VCaP (cell line): ENCODE data around the gene MAGT1.
A peak's percentile ranks its signal among the peaks of the same experiment; 100 is the strongest.

ENCODE experiments used
- H3K27ac ChIP-seq: fragments of 450-650 bp; 2 replicates; pipeline ENCODE4 v1.5.1; 2017
- TF ChIP-seq, protein P1 (sequence below): fragments of 450-650 bp; conservative IDR thresholded peaks from 2 replicates; pipeline ENCODE4 v1.5.1; 2017; ENCODE audit warnings: mild to moderate bottlenecking, moderate library complexity

The MAGT1 gene

DNA sequence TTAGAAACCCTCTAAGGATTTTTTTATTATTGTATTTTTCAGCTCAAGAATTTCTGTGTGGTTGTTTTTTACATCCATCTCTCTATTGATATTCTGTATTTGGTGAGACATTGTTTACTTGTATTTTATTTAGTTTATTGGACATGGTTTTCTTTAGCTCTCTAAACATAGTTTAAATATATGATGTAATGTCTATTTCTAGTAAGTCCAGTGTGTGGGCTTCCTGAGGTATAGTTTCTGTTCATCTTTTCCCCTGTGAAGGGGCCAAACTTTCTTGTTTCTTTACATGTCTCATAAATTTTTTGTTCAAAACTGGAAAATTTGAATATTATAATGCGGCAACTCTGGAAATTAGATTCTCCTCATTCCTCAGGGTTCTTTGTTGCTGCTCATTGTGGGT lies 81.0 kb downstream of the MAGT1 start:
- H3K27ac ChIP-seq: no peak overlapping the region
- TF ChIP-seq, protein P1, sequence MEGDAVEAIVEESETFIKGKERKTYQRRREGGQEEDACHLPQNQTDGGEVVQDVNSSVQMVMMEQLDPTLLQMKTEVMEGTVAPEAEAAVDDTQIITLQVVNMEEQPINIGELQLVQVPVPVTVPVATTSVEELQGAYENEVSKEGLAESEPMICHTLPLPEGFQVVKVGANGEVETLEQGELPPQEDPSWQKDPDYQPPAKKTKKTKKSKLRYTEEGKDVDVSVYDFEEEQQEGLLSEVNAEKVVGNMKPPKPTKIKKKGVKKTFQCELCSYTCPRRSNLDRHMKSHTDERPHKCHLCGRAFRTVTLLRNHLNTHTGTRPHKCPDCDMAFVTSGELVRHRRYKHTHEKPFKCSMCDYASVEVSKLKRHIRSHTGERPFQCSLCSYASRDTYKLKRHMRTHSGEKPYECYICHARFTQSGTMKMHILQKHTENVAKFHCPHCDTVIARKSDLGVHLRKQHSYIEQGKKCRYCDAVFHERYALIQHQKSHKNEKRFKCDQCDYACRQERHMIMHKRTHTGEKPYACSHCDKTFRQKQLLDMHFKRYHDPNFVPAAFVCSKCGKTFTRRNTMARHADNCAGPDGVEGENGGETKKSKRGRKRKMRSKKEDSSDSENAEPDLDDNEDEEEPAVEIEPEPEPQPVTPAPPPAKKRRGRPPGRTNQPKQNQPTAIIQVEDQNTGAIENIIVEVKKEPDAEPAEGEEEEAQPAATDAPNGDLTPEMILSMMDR: no peak

DNA sequence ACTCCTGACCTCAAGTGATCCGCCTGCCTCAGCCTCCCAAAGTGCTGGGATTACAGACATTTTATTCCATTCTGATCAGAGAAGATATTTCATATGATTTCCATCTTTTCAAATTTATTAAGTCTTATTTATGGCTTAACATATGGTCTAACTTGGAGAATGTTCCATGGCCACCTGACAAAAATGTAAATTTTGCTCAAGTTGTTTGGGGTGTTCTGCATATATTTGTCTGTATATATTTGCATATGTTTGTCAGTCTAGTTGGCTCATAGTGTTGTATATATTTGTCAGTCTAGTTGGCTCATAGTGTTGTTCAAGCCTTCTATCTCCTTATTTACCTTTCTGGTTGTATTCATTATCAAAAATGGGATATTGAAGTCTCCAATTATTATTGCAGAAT lies 93.0 kb downstream of the MAGT1 start:
- H3K27ac ChIP-seq: no peak overlapping the region

DNA sequence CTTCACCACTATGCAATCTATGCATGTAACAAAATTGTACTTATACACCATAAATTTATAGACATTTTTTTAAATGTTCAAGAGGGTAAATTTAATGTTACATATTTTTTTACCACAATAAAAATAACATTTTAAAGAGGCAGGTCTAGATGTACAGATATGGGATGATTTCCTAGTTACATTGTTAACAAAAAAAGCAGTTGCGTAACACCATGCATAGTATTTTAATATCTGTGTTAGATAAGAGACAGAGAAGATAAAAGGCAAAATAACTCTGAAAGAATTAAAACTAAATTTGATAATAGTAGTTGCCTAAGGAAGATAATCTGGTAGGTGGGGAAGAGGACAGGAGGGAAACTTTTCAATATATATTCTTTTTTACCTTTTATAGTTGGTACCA lies 100.1 kb downstream of the MAGT1 start:
- TF ChIP-seq, protein P1: no peak

More for the DNA sequence above, 93.0 kb downstream of the MAGT1 start:
- TF ChIP-seq, protein P1: no peak

DNA sequence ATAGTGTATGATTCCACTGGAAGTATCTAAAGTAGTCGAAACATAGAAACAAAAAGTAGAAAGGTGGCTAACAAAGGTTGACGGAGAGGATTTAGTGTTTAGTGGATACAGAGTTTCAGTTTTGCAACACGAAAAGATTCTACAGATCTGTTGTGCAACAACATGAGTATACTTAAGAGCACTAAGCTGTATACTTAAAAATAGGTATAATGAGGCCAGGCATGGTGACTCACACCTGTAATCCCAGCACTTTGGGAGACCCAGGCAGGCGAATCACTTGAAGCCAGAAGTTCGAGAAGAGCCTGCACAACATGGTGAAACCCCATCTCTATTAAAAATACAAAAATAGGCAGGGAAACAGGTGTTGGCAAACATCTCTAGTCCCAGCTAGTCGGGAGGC lies 101.3 kb downstream of the MAGT1 start:
- TF ChIP-seq, protein P1: no peak
- H3K27ac ChIP-seq: no peak overlapping the region

More for the DNA sequence above, 100.1 kb downstream of the MAGT1 start:
- H3K27ac ChIP-seq: no peak overlapping the region

DNA sequence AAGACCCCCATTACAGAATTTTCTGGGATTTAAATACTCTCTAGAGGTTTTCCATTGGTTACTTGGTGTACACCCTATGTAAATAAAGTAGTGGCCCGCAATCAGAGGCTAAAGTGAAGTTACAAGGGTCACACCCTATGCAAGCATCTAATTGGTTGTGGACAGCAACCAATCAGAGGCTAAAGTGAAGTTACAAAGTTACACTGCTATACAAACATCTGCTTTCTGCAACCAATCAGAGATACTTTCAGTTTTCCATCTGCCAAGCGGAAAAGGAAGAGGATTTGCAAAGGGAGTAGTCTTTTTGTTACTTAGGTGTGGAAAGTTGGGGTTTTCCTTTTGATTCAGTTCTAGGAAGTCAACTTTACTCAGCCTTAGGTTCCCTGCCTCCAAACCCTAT lies 107.2 kb downstream of the MAGT1 start:
- no peak overlapping the region for H3K27ac ChIP-seq
- TF ChIP-seq, protein P1: no peak

DNA sequence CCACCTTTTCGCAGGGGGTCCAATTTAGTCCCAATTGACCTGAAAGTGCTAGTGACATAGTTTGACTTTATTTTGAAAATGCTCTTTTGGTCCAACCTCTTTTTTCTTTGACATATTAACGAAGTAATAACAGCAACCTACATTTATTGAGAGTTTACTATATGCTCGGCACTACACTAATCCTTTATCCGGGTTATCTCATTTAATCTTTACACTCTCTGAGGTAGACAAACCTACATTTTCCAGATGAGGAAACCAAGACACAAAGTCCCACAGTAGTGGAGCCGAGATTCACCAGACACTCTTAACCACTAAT lies 108.9 kb downstream of the MAGT1 start:
- TF ChIP-seq, protein P1: no peak
- peak overlapping the region; percentile 88 for H3K27ac ChIP-seq

DNA sequence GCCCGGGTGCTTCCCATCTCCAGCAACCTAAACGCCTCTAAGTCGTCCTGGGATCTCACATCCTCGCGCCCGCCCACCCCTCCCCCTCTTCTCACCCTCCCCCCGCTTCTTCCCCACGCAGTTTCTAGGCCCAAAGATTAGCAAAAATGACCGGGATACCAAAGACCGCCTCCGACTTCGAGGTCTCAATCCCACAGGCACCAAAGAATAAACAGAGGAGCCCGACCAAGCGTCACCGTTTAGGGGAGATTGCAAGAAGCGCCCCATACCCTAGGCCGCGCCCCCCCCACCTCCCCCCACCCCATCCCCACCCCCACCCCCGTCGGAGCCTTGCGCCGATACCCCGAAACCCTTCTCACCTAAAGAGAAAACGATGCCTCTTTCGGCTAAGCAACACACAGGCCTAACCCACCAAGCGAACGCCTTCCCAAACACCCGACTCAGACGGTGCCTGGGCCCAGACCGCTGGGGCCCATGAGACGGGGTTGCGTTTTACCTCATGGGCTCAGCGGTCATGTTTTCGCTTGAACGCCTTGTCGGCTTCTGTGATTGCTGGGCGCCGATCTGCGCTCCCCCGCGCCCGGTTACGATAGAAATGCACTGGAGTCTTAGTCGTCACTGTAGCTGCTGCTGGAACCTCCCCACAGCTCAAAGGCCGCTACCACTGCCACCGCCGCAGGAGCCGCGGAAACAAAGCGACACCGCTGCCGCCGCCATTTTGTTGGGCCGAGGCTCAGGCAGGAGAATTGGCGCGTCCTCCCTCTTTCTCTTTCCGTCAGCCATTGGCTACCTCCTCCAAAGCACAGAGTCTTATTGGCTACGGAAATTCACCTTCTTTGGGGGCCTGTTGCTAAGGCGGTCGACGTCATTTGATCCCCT lies 109.5 kb downstream of the MAGT1 start, which contains the start of gene ATRX:
Gene ATRX (minus strand): TSS at position 731 of the 879 bp plus-strand sequence. CDS start 215 bp downstream, at position 516.
- TF ChIP-seq, protein P1: no peak
- H3K27ac ChIP-seq: peak within 1 kb of the TSS; percentile 88
